H1 (cell line): Measurements from ENCODE around the gene RHEX. TPM values are rescaled to one million over a fixed set of nuclear protein-coding genes. Genes with fewer than 3 reads are reported as not detected.

ENCODE experiments used
- CTCF ChIA-PET: fragments of 300-600 bp; sonication (Branson Sonifier 250); formaldehyde crosslinking; loops from one replicate; lab custom pipeline; 2021; ENCODE audit not compliant: partially characterized antibody; lab: Charles Lee
- POLR2A ChIA-PET: fragments of 300-600 bp; sonication (Branson Sonifier 250); formaldehyde crosslinking; loops from one replicate; lab custom pipeline; 2021; ENCODE audit warnings: inconsistent platforms; ENCODE audit not compliant: partially characterized antibody; lab: Charles Lee
- DNase-seq, 2 experiments: peaks; one replicate each; pipeline versions ENCODE4 v3.0.0 to v3.0.0-alpha.2; 2010 to 2022; ENCODE audit warnings: low spot score in 2 of 2, low read depth in 1 of 2, mixed read lengths in 1 of 2
- FAIRE-seq: peaks from 2 replicates; lab custom pipeline; 2011; peaks lifted over from hg19 to GRCh38; lab: Jason Lieb, UNC
- H2AFZ ChIP-seq: 2 replicates; pipeline ENCODE4 v1.8.1; 2012; ENCODE audit warnings: low read length, inconsistent platforms
- H2AK5ac ChIP-seq: 2 replicates; pipeline ENCODE4 v1.6.1; 2013; ENCODE audit warnings: low read depth, low read length
- H2BK120ac ChIP-seq: replicated peaks from 2 replicates; pipeline ENCODE3; 2013; ENCODE audit warnings: low read depth, low read length, inconsistent platforms
- H2BK12ac ChIP-seq: 2 replicates; pipeline ENCODE4 v1.6.1; 2013; ENCODE audit warnings: low read depth, low read length
- H2BK15ac ChIP-seq: 2 replicates; pipeline ENCODE4 v1.6.1; 2013; ENCODE audit warnings: low read length
- H2BK20ac ChIP-seq: 2 replicates; pipeline ENCODE4 v1.6.1; 2013; ENCODE audit warnings: low read length
- H2BK5ac ChIP-seq: 2 replicates; pipeline ENCODE4 v1.6.1; 2013; ENCODE audit warnings: low read depth, low read length
- H3K14ac ChIP-seq: 2 replicates; pipeline ENCODE4 v1.6.1; 2013; ENCODE audit warnings: inconsistent platforms; ENCODE audit not compliant: insufficient read length
- H3K18ac ChIP-seq: 2 replicates; pipeline ENCODE4 v1.6.1; 2013; ENCODE audit warnings: low read length; ENCODE audit errors: extremely low read depth
- H3K23ac ChIP-seq: 2 replicates; pipeline ENCODE4 v1.6.1; 2013; ENCODE audit warnings: inconsistent platforms; ENCODE audit not compliant: insufficient read length
- H3K23me2 ChIP-seq: 2 replicates; pipeline ENCODE4 v1.6.1; 2013; ENCODE audit warnings: low read depth, low read length
- H3K27ac ChIP-seq: 2 replicates; pipeline ENCODE4 v1.6.1; 2011; ENCODE audit warnings: low read depth, low read length, inconsistent platforms
- H3K27me3 ChIP-seq, 4 experiments: replicated peaks in 1 of 4; 1 replicate in 1 of 4; 2 replicates in 3 of 4; pipeline versions ENCODE4 v1.6.1 to v1.8.1; 2011 to 2013; ENCODE audit warnings: low read length in 3 of 4, mild to moderate bottlenecking in 3 of 4, inconsistent platforms in 2 of 4, mixed read lengths in 2 of 4, moderate library complexity in 1 of 4; ENCODE audit not compliant: control insufficient read depth in 3 of 4, insufficient read depth in 3 of 4; ENCODE audit errors: extremely low read depth in 1 of 4
- H3K36me3 ChIP-seq, 4 experiments: 2 replicates each; pipeline versions ENCODE4 v1.6.1 to v1.8.1; 2011 to 2013; ENCODE audit warnings: mild to moderate bottlenecking in 4 of 4, low read length in 3 of 4, moderate library complexity in 2 of 4, control low read depth in 1 of 4, inconsistent platforms in 1 of 4; ENCODE audit not compliant: insufficient read depth in 4 of 4, control insufficient read depth in 2 of 4
- H3K4ac ChIP-seq: replicated peaks from 2 replicates; pipeline ENCODE3; 2013; ENCODE audit warnings: low read length, low read depth, mixed read lengths, inconsistent platforms; ENCODE audit not compliant: insufficient read length
- H3K4me1 ChIP-seq, 4 experiments: replicated peaks in 1 of 4; 1 replicate in 1 of 4; 2 replicates in 3 of 4; pipeline versions ENCODE4 v1.6.1 to v1.8.1; 2011 to 2013; ENCODE audit warnings: low read length in 3 of 4, inconsistent platforms in 2 of 4, mixed read lengths in 1 of 4; ENCODE audit not compliant: insufficient read depth in 4 of 4, control insufficient read depth in 3 of 4
- H3K4me2 ChIP-seq, 2 experiments: 2 replicates each; pipeline versions ENCODE4 v1.6.1 to v1.8.1; 2011 to 2013; ENCODE audit warnings: low read depth in 2 of 2, low read length in 2 of 2, control low read depth in 1 of 2, inconsistent platforms in 1 of 2, mild to moderate bottlenecking in 1 of 2; ENCODE audit not compliant: insufficient read depth in 1 of 2
- H3K4me3 ChIP-seq, 4 experiments: fragments of 200-600, 300-600 bp in 1 of 4; sonication (generic), shearing (Covaris generic), sonication (Bioruptor Twin) in 1 of 4; 2 replicates each; pipeline versions ENCODE4 v1.5.1 to v1.8.1; 2011 to 2016; ENCODE audit warnings: low read length in 4 of 4, low read depth in 3 of 4, control low read depth in 2 of 4, inconsistent platforms in 2 of 4, mild to moderate bottlenecking in 2 of 4, mixed read lengths in 1 of 4, moderate library complexity in 1 of 4; ENCODE audit not compliant: insufficient read depth in 2 of 4; ENCODE audit errors: extremely low read depth in 1 of 4
- H3K56ac ChIP-seq: replicated peaks from 2 replicates; pipeline ENCODE3; 2013; ENCODE audit warnings: low read depth, mild to moderate bottlenecking, mixed read lengths, low read length, inconsistent platforms; ENCODE audit not compliant: insufficient read length
- H3K79me1 ChIP-seq: 2 replicates; pipeline ENCODE4 v1.6.1; 2013; ENCODE audit warnings: low read depth, low read length, control low read depth
- H3K79me2 ChIP-seq, 2 experiments: 2 replicates each; pipeline versions ENCODE4 v1.6.1 to v1.8.1; 2012 to 2013; ENCODE audit warnings: low read length in 2 of 2, mild to moderate bottlenecking in 2 of 2, inconsistent platforms in 1 of 2; ENCODE audit not compliant: insufficient read depth in 2 of 2, control insufficient read depth in 1 of 2
- H3K9ac ChIP-seq, 4 experiments: replicated peaks in 1 of 4; 1 replicate in 1 of 4; 2 replicates in 3 of 4; pipeline versions ENCODE4 v1.6.1 to v1.8.1; 2011 to 2013; ENCODE audit warnings: low read depth in 3 of 4, low read length in 3 of 4, control low read depth in 2 of 4, mild to moderate bottlenecking in 2 of 4, moderate library complexity in 2 of 4, inconsistent platforms in 1 of 4; ENCODE audit errors: extremely low read depth in 1 of 4
- H3K9me3 ChIP-seq, 2 experiments: 2 replicates each; pipeline versions ENCODE4 v1.6.1 to v1.8.1; 2012 to 2013; ENCODE audit warnings: mild to moderate bottlenecking in 2 of 2, moderate library complexity in 2 of 2, control low read depth in 1 of 2, inconsistent platforms in 1 of 2, low read depth in 1 of 2, low read length in 1 of 2, mixed read lengths in 1 of 2; ENCODE audit not compliant: insufficient read depth in 2 of 2
- H4K20me1 ChIP-seq, 2 experiments: replicated peaks in 1 of 2; 2 replicates each; pipeline versions ENCODE3 to v1.8.1; 2011 to 2013; ENCODE audit warnings: inconsistent platforms in 2 of 2, low read length in 2 of 2, mild to moderate bottlenecking in 1 of 2; ENCODE audit not compliant: insufficient read depth in 2 of 2, control insufficient read depth in 1 of 2
- H4K5ac ChIP-seq: 2 replicates; pipeline ENCODE4 v1.6.1; 2013; ENCODE audit warnings: low read length, low read depth, mixed read lengths, inconsistent platforms; ENCODE audit not compliant: insufficient read length
- H4K8ac ChIP-seq: 2 replicates; pipeline ENCODE4 v1.8.0; 2013; ENCODE audit warnings: mild to moderate bottlenecking, moderate library complexity, low read length, inconsistent platforms; ENCODE audit not compliant: insufficient read depth; ENCODE audit errors: extremely low read depth
- H4K91ac ChIP-seq: replicated peaks from 2 replicates; pipeline ENCODE3; 2013; ENCODE audit warnings: low read length, mixed read lengths, inconsistent platforms; ENCODE audit not compliant: insufficient read length
- ASH2L ChIP-seq: fragments of 200-600, 300-600 bp; sonication (generic); IDR thresholded peaks from one replicate; pipeline ENCODE4 v1.7.1; 2017; ENCODE audit warnings: low read length
- BRCA1 ChIP-seq: IDR thresholded peaks from 2 replicates; pipeline ENCODE4 v1.6.1; 2012; ENCODE audit warnings: low read depth, low read length, improper control_type of control experiment
- CHD2 ChIP-seq: IDR thresholded peaks from 2 replicates; pipeline ENCODE4 v1.6.1; 2012; ENCODE audit warnings: low read length, improper control_type of control experiment
- HDAC2 ChIP-seq, 2 experiments: fragments of 300-600 bp in 1 of 2; sonication (generic) in 1 of 2; IDR thresholded peaks; 2 replicates each; pipeline ENCODE4 v1.6.1; 2011 to 2012; ENCODE audit warnings: low read depth in 2 of 2, low read length in 2 of 2, mild to moderate bottlenecking in 2 of 2, moderate library complexity in 2 of 2, borderline replicate concordance in 1 of 2, inconsistent platforms in 1 of 2
- SIRT6 ChIP-seq: IDR thresholded peaks from one replicate; pipeline ENCODE4 v1.7.1; 2012; ENCODE audit warnings: low read length, inconsistent platforms
- TAF1 ChIP-seq: IDR thresholded peaks from 2 replicates; pipeline ENCODE4 v1.6.1; 2011; ENCODE audit warnings: mild to moderate bottlenecking, low read depth, low read length
- WGBS, 2 experiments: shearing (Covaris generic) in 1 of 2; methylation state at CpG; one replicate each; pipeline versions ENCODE4 v1.1.6 to v1.1.7; 2013 to 2015; ENCODE audit warnings: low lambda C conversion rate in 2 of 2, mixed read lengths in 2 of 2, inconsistent platforms in 1 of 2, low coverage in 1 of 2, missing lambda C conversion rate in 1 of 2; ENCODE audit not compliant: insufficient replicate concordance in 2 of 2, insufficient coverage in 1 of 2, insufficient read length in 1 of 2; ENCODE audit errors: extremely low coverage in 1 of 2, missing lambda C conversion rate in 1 of 2; 5-methylcytosine and 5-hydroxymethylcytosine counted together
- polyA plus RNA-seq, 7 experiments: library from polyadenylated mRNA; depleted of rRNA in 3 of 7; stranded (reverse) in 5 of 7; unstranded in 2 of 7; fragments of >200 nt in 5 of 7; fragments of 200-250 nt in 2 of 7; gene quantifications; 1 replicate in 5 of 7; 2 replicates in 1 of 7; 4 replicates in 1 of 7; pipeline versions ENCODE4 v1.2.1 to v1.2.3, GENCODE V29; 2011 to 2013; ENCODE audit warnings: missing spikeins in 2 of 7, mixed read lengths in 2 of 7
- total RNA-seq: library from RNA; stranded (reverse); fragmentation: NEBNext Ultra II Directional; extraction: Animal tissue kit (Norgen Biotek cat#: 25700); gene quantifications from 2 replicates; pipeline ENCODE4 v1.2.1, GENCODE V29; 2021

Gene RHEX
- total and polyA plus RNA-seq, 2 of the 8 experiments (the other 6 are each of a cell fraction or from before 2014, with no cell fraction given), result not detected

DNA sequence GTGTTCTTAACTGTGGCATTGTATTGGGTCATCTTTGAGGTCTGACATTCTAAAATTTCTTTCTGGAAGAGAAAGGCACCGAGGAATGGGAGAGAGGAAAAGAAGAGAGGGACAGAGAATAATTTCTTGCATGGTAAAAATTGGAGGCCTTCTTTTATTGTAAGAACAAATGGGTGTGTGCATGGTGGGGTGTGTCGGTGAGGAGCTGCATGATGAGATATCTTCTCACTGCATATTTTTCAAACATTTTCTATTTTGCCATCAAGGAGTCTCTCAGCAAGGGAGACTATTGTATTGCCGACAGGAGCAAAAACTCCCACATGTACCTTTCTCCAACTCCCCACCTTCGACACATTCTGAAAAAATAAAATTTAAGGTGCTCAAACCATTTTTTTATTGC lies 22.8 kb upstream of the RHEX start:
- H4K20me1 ChIP-seq, result no peaks in the 10 kb centered on the region
- no peak overlapping the region for H3K9ac ChIP-seq
- H3K27ac ChIP-seq, result no peak overlapping the region
- no peak overlapping the region for H3K18ac ChIP-seq
- H2BK15ac ChIP-seq, result no peak overlapping the region
- no peak for DNase-seq
- no peaks in the 10 kb centered on the region for H3K27me3 ChIP-seq
- no peaks in the 10 kb centered on the region for H3K79me2 ChIP-seq
- no peak overlapping the region for H3K4ac ChIP-seq
- no peak overlapping the region for H2BK5ac ChIP-seq
- no peak overlapping the region for H4K8ac ChIP-seq
- TF ChIP-seq BRCA1 (no peak), SIRT6 (no peak), HDAC2 (IDR thresholded peaks at IDR 0.05; ENCODE audit: borderline replicate concordance in 1 of 2, low read depth in 2 of 2, low read length in 2 of 2) (no peak), CHD2 (no peak), ASH2L (no peak), TAF1 (no peak)
- TF ChIP-seq, all 59 proteins: peak for 0
- Histone ChIP-seq H3K23ac (no peak overlapping the region), H2AK5ac (no peak overlapping the region), H3K4me1 (peaks cover 0 to 3% (median 0%) of the 10 kb centered on the region in 4 experiments; a peak in 2 of 7 replicates), H3K36me3 (no peaks in the 10 kb centered on the region), H3K4me2 (no peak overlapping the region), H2BK20ac (no peak overlapping the region), H4K91ac (no peak overlapping the region), H2BK120ac (no peak overlapping the region), H3K9me3 (no peaks in the 10 kb centered on the region), H3K14ac (no peak overlapping the region), H3K23me2 (no peaks in the 10 kb centered on the region), H3K56ac (no peak overlapping the region), H3K79me1 (no peaks in the 10 kb centered on the region), H4K5ac (no peak overlapping the region), H3K4me3 (no peak overlapping the region), H2AFZ (no peak overlapping the region), H2BK12ac (no peak overlapping the region)
- FAIRE-seq, result no peak
- ChIA-PET CTCF (interaction anchor here (0.6 to 7.7 kb wide), 19 partner anchors 8 to 1855 kb away, joined by 3 to 166 read pairs (median 7); no protein-coding TSS in a partner anchor), POLR2A (interaction anchor here (0.9 kb wide), 1 partner anchor 281 kb away, joined by 3 read pairs; no protein-coding TSS in a partner anchor)
- WGBS, 2 experiments, result 81% methylated on average over 4 of the region's 4 CpGs; no CpG with 5 or more reads in 1 of the 2 experiments
